Non-pigmented ciliary epithelial cell (primary cell): ENCODE results near the gene PRKAR1B.
"Not testable (repeated sequence)": the region's sequence is repeated elsewhere in the genome, so short reads cannot be mapped to it uniquely, and the experiment has no call there.

Source experiments
- DNase-seq: peaks from one replicate; pipeline ENCODE4 v3.0.0-alpha.2; 2010; ENCODE audit warnings: low read depth

Gene PRKAR1B

DNA sequence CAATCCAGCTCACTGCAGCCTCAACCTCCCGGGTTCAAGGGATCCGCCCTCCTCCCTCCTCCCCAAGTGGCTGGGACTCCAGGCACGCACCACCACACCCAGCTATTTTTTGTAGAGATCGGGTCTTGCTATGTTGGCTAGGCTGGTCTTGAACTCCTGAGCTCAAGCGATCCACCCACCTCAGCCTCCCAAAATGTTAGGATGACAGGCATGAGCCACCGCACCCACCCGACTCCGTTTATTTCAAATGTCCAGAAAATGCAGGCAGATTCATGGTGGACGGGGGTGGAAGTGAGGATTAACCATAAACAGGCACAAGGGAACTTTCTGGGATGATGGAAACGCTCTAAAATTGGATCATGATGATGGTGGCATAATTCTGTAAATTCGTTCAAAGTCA is 85.1 kb downstream of the PRKAR1B start:
- no peak for DNase-seq

DNA sequence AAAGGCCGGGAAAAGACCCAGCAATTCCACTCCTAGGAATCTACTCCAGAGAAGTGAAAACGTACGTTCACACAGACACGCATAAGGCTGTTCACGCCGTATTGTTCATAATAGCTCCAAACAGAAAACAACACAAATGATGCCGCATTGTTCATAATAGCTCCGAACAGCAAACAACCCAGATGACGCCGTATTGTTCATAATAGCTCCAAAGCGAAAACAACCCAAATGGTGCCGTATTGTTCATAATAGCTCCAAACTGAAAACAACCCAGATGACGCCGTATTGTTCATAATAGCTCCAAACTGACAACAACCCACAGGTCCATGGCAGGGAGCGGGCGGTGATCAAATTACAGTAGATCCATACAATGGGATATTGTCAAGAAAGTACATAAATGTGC is 85.8 kb downstream of the PRKAR1B start:
- DNase-seq = no peak

DNA sequence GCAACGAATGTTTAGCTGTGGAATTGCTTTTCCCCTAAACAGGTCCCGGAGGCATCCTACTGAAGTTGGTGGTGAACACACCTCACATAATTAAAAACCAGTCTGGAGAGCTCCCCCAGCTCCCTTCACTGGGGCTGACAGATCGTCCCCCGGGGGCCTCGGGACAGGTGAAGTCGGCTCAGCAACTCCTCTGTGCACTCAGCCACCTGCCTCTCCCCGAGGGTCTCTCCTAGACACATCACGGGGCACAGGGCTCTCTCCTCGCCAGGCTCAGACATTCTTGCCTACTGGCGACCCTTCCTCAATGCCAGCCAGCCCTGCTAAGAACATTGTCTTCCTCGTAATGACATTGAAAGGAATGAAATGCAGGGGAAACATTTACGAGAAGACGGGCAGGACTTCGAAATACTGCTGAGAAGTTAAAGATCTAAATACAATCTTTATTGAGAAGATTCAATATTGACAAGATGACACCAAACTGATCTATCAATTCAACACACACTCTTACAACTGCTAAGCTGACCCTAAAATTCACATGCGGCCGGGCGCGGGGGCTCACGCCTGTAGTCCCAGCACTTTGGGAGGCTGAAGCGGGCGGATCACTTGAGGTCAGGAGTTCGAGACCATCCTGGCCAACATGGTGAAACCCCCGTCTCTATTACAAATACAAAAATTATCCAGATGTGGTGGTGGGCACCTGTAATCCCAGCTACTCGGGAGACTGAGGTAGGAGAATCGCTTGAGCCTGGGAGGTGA is 88.6 kb downstream of the PRKAR1B start:
- no peak for DNase-seq

DNA sequence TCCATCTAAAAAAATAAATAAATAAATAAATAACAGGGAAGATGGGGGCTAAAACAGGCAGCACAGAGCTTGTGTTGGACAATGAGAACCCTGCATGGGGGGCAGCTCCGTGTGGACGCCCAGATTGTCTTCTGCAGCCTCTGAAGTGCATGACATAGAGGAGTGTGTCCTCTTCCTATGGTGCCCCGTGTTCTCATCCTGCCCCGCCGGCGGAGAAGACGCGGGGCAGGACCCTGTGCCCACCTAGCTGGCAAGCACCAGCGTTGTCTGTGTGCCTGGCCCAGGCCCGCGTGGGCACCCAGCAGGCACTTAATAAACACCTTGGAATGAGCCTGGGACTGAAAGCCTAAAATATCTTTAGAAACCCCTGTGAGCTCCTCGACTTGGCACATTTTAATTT is 89.3 kb downstream of the PRKAR1B start:
- DNase-seq = no peak

DNA sequence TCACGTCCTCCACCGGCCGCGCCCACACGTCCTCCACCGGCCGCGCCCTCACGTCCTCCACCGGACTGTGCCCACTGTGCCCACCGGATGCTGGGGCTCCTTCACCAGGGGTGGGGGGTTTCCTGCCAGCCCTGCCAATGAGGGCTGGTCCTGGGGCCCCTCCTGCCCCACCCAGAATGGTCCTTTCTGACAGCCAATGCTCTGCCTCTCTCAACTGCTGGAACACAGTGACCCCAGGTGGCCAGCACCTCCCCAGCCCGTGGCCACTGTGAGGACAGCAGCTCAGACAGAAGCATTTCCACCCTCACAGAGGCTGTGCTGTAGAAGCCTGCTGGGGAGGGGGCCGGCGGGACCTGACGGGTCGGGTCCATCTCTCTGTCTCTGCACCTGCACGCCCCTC is 90.7 kb downstream of the PRKAR1B start:
- DNase-seq = no peak

DNA sequence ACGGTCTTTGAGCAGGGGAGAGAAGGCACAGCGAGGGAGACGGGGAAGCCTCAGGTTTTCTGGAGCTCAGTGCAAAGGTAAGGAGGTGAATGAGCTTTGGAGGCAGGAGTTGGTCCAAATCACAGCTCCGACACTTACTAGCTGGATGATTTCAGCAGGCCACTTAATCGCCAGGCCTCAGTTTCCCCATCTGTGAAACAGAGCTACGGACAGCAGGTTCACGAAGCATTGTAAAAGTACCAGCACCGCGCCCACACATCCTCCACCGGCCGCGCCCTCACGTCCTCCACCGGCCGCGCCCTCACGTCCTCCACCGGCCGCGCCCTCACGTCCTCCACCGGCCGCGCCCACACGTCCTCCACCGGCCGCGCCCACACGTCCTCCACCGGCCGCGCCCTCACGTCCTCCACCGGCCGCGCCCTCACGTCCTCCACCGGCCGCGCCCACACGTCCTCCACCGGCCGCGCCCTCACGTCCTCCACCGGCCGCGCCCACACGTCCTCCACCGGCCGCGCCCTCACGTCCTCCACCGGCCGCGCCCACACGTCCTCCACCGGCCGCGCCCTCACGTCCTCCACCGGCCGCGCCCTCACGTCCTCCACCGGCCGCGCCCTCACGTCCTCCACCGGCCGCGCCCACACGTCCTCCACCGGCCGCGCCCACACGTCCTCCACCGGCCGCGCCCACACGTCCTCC is 91.2 kb downstream of the PRKAR1B start:
- not testable (repeated sequence) for DNase-seq

DNA sequence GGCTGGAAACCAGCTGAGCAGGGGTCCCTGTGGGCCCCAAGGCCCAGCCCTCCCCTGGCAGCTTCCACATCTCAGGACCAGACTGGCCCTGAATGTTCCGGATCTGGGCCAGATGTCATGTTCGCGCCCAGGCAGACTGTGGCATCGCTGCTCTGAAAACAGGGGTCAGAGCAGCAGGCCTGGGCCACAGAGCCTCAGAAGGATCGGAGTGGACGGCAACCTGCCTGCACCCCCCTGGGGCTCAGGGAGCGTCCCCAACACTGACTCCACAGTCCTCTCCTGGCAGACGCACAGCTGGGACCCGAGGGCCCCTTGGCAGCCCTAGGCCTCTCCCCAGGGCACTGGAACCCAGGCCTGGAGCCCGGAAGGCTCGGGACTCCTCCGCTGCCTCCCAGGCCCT is 91.9 kb downstream of the PRKAR1B start:
- no peak for DNase-seq

DNA sequence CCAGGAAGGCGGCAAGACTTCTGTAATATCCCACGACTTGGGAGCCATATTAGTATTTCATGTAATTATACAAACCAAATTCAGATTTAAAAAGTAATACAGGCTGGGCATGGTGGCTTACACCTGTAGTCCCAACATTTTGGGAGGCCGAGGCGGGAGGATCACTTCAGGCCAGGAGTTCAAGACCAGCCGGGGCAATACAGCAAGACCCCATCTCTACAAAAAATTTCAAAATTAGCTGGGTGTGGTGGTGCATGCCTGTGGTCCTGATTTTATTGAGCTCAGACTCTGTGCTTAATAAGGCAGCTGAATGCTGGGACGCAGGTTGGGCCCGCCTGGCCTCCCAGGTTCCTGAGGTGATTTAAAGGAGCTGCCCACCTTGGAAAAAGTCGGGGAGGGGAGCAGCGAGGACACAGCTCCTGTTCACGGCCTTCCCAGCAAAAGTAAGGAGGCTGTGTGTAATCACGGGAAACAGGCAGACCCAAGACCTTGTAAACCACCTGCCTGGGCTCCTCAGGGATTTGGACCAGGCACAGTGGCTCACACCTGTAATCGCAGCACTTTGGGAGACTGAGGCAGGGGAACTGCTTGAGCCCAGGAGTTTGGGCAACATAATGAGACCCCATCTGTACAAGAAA is 93.6 kb downstream of the PRKAR1B start:
- DNase-seq = no peak

DNA sequence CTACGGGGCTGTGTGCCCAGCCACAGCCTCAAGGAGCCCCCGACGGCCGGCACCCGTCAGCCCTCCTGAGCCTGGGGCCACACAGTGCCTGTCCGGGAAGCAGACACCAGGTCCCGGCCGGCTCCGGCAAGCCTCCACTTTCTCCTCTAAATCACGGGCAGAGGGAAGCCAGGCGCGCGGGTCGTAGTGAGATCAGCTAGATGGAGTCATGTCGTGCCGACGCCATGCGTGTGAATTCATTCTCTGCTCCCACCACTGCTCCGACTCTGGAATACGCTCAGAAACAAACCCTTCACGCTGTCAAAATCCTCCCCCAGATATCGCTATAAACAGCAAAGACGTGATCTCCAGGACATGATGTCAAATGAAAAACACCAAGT is 94.3 kb downstream of the PRKAR1B start:
- DNase-seq = no peak

DNA sequence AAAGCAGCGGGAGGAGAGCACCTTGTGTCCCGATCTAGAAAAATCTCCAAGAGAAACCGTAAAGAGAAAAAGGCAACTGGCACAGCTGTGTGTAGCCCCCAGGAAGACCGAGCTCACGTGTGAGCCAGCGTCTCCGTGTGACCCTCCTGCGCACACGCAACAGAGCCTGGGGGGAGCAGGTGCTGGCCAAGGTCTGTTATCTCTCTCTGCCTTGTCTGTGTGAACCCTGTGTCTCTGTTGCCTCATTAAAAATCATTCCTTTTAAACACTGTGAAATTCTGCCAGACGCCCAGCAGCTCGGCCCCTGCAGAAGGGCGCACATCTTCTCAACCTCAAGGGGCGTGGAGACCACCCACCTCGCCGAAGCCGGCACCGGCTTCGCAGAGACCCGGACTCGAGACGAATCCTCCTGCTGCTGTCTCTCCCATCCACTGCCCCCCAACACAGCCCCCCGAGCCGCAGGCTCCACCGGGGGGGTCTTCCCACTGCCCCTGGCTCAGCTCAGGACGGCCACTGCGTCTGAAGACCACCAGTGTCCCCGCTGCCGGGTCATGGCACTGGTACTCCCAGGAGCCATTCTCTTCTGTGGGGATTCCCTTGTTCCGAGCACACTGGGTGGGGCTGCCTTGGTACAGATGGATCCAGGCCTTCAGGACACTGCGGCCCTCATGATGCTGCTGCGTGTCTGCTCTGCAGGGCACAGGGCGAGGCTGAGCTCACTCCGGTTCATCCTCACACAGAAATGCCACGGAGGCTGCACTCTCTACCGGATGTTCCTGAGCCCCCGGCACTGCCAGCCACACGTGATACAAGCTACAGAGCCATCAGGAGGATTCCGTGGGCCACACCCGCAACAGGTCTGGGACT is 94.9 kb downstream of the PRKAR1B start:
- no peak for DNase-seq

DNA sequence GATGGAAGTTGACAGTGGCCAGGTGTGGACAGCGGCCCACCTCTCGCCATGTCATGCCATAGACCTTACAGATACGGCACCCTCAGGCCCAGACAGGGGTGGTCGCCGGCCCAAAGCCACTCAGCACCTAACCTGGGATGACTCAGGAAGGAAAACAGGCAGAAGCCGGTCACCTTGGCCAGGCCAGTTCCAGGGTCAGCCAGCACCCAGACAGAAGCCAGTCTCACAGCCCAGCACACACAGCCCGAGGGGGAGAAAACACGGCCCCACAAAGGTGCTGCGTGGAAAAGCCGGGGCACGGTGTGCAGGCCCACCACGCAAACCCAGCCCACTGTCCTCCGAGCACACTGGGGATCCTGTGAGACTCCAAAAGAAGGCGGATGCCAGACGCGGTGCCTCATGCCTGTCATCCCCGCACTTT is 95.8 kb downstream of the PRKAR1B start:
- no peak for DNase-seq

DNA sequence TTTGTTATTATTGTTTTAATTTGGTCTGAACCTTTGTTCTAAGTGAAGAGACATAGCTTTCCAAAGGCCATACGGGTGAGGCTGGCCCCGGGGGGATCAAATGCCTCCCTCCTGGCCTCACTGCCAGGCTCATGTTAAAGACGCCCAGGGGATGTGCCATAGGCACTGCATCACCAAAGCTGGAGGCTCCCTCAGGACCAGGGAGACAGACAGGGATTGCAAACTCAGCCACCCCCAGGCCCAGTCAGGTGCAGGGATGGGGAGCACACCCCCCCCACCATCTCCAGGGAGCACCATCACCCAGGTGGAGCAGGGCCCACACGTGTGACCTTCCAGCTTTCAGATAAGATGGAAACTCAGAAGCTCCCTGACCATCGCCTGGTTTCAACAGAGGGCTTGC is 96.5 kb downstream of the PRKAR1B start:
- DNase-seq = no peak

DNA sequence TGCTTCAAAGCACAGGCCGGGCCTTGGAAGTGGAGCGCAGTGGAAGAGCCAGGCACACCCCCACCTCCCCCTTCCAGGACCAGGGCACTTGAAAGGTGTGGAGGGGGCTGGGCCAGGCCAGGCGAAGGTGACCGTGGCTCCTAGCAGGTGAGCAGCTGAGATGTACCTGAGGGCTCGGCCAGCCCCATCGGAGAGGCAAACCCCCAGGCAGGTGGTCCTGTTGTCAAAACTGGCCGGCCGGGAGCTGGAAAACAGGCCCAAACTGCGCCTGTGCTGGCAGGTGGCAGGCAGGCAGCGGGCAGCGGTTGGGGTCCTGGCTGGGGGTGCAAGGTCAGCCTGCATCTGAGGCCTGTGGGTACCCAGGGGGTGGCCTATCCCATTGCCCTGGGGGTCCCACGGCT is 97.0 kb downstream of the PRKAR1B start:
- DNase-seq = no peak

DNA sequence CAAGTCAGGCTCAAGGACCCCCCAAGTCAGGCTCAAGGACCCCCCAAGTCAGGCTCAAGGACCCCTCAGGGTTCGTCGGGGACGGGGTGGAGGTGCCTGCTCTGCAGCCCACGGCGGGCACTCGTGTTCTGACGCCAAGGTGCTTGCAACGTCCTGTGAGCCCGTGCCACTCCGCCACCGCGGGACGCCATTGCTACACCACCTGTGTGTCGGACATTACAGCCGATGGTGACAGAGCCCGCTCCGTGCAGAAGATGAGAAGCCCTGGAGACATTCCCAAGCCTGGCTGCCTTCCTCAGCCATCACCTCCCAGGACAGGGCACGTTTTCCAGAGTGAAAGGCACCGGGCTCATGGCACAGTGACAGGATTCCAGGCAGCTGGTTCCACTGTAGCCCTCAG is 98.3 kb downstream of the PRKAR1B start:
- DNase-seq = no peak

DNA sequence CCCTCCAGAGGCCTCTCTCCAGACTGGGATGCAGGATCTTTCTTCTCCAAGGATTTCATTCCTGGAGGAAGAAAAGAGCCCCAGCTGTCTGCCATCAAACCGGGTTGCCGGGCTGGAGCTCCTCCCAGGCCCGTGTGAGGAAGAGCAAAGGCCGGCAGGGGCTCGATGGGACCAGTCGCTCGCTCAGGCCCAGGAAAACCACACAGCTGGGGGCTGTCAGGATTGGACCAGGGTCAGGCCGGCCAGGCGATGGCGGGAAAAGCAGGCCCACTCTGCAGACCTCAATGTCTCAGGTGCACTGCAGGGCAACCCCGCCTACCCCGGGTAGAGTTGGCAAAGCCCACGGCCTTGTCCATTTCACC is 98.7 kb downstream of the PRKAR1B start:
- DNase-seq = no peak

DNA sequence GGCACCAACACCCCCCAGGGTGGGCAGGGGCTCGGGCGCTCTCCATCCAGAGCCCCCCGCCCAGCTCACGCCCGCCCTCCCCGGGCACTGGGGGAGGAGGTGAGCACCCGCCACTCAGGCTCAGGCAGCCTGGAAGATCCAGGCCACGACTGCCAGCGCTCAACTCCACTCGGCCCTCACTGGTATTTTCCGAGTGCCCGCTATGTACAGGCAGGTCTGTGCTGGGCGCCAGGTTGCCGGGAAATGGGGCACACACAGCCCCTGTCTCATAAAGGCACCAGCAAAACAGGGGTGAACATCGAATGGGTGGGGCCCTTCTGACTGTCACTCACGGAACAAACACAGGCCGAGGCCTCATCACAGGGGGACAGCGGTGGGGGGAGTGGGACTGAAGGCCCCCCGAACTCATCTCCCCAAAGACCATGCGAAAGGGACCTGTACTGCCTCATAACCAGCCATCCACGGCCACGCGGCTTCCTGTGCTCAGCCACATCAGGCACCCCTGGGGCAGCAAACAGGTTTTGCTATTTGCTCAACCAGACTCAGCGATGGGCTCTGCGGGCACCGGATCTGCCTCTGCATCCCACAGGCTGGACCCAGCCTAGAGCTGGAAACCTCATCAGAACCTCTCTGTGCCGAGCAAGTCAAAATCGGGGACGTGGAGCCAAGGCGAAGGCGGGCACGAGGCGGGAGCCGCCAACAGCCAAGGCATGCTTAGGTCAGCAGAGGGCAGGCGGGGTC is 99.2 kb downstream of the PRKAR1B start:
- no peak for DNase-seq

DNA sequence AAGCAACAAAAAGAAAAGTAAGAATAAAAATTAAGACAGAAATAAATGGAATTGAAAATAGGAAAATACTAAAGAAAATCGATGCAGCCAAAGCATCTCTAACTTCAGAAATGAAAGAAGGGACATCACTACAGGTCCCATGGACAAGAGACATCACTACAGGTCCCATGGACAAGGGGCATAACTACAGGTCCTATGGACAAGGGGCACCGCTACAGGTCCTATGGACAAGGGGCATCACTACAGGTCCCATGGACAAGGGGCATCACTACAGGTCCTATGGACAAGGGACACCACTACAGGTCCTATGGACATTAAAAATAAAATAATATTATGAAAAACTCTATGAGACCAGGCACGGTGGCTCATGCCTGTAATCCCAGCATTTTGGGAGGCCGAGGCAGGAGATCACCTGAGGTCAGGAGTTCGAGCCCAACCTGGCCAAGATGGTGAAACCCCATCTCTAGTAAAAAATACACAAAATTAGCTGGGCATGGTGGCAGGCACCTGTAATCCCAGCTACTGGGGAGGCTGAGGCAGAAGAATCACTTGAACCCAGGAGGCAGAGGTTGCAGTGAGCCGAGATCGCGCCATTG is 101.6 kb downstream of the PRKAR1B start:
- DNase-seq = no peak

DNA sequence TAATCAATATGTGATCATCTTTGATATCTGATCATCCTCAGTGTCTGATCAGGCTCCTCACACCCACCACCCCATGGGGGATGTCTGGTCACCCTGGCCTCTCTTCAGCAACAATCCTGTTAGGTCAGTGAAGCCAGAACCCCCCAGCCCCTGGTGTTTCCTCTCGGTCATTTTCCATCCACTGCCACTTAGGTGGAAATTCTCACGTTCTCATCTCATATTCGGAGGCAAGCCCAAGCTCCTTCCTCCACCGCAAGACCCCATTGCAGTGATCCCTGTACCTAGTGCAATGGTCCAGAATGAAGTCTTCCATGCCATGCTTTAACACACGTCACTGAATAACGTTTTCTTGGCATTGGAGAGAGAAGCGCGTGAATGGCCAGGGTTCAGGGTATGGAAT is 103.6 kb downstream of the PRKAR1B start:
- no peak for DNase-seq

DNA sequence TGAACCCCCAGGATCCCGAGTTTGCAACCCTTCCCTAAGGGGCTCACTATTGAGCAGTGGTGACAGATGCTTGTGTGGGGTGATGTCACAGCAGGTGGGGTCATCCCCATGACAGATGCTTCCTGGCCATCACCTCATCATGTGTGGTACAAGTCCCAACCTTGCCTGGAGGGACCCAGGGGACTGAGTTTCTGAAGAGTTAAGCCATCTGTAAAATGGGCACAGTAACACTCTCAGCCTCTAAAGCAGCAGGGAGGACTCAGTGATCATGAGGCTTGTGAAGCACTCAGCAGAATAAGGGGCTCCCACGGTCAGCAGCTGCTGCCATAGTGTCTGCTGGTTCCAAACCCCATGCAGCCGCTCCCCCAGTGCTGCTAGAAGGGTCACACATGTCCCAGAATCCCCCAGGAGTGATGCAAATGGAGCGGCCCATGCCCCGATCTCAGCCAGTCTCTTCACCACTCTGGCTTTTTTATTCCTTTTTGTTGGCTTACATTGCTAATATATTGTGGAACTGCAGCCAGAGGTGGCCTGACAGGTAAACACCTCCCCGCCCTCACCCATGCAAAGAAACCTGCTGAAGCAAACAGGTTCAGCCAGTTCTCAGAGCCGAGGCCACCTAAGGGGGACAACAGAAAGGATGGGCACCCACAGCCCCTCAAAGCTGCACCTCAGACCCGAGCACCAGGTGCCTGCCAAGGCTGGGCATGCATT is 105.4 kb downstream of the PRKAR1B start:
- DNase-seq = no peak

DNA sequence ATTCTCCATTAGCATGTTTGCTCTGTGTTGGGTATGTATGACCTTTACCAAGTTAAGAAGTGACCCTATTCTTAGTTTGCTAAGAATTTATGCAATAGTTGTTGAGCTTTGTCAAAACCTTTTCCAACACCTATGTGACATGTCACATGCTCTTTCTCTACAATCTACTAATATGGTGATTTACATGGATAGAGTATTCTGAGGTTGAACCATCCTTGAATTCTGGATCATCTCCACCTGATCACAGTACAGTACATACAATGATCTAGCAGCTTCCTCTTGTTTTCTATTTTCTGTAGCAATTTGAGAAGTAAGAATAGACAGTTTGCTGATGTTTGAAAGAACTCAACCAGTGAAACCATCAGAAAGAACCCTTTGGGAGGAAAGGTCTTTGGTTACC is 106.2 kb downstream of the PRKAR1B start:
- DNase-seq = no peak

DNA sequence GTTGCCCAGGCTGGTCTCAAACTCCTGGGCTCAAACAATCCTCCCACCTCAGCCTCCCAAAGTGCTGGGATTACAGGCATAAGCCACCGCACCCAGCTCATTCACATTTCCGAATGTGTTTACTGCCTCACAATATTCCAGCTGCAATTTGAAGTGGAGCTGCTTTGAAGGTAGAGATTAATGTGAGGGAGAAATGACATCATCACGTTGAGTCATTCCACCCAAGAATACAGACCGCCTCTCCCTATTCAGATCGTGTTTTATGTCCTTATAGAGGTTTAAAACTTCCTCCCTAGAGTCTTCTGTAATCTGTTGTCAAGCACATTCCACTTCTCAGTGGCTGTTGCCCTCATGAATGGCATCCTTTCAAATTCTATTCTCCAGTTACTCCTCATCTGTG is 107.0 kb downstream of the PRKAR1B start:
- DNase-seq = peak; percentile 43
